Nephron progenitor cell (in vitro differentiated cells): ENCODE data around the gene TC2N.

Experiments
- DNase-seq: peaks from one replicate; pipeline ENCODE4 v3.0.0; 2021
- H3K27ac Mint-ChIP-seq: 2 replicates; pipeline ENCODE4 v1.8.0; 2021; ENCODE audit warnings: mild to moderate bottlenecking, moderate library complexity, mixed read lengths
- H3K27me3 Mint-ChIP-seq: 2 replicates; pipeline ENCODE4 v1.8.0; 2021; ENCODE audit warnings: mild to moderate bottlenecking, low read depth, mixed read lengths; ENCODE audit not compliant: poor library complexity
- H3K36me3 Mint-ChIP-seq: 2 replicates; pipeline ENCODE4 v1.8.0; 2021; ENCODE audit warnings: low read depth, mixed read lengths
- H3K4me1 Mint-ChIP-seq: 2 replicates; pipeline ENCODE4 v1.8.0; 2021; ENCODE audit warnings: mixed read lengths
- H3K4me3 Mint-ChIP-seq: 2 replicates; pipeline ENCODE4 v1.8.0; 2021; ENCODE audit warnings: mild to moderate bottlenecking, moderate library complexity, mixed read lengths
- H3K9me3 Mint-ChIP-seq: 2 replicates; pipeline ENCODE4 v1.8.0; 2021; ENCODE audit warnings: mild to moderate bottlenecking, moderate library complexity, mixed read lengths
- TF ChIP-seq, protein P1 (sequence below): fragments of 200-600 bp; sonication (generic); IDR thresholded peaks from 2 replicates; pipeline ENCODE4 v1.5.0; 2021; ENCODE audit warnings: antibody characterized with exemption

TC2N gene

DNA sequence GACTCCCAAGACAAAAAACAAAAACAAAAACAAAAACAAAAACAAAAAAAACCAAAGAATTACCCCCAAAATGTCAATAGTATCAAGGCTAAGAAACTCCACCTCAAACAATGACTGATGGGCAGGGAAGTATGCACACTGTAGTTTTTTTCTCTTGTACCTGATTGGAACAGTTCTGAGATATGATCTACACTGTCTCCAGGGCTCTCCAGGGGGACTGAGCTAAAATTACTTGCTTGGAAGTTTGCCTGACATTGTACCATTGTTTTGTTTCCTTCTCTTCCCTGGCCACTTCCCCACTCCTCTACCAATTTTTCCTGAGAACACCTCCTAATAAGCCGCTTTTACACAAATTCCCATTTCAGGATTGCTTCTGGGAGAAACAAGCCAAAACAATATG lies 113.2 kb downstream of the TC2N start:
- Mint-ChIP-seq H3K4me3 (no peak overlapping the region), H3K27ac (no peak overlapping the region), H3K36me3 (no peaks in the 10 kb centered on the region), H3K9me3 (peaks cover 5% of the 10 kb centered on the region), H3K27me3 (peaks cover 4% of the 10 kb centered on the region), H3K4me1 (peaks cover 16% of the 10 kb centered on the region)
- no peak for DNase-seq
- TF ChIP-seq, protein P1, sequence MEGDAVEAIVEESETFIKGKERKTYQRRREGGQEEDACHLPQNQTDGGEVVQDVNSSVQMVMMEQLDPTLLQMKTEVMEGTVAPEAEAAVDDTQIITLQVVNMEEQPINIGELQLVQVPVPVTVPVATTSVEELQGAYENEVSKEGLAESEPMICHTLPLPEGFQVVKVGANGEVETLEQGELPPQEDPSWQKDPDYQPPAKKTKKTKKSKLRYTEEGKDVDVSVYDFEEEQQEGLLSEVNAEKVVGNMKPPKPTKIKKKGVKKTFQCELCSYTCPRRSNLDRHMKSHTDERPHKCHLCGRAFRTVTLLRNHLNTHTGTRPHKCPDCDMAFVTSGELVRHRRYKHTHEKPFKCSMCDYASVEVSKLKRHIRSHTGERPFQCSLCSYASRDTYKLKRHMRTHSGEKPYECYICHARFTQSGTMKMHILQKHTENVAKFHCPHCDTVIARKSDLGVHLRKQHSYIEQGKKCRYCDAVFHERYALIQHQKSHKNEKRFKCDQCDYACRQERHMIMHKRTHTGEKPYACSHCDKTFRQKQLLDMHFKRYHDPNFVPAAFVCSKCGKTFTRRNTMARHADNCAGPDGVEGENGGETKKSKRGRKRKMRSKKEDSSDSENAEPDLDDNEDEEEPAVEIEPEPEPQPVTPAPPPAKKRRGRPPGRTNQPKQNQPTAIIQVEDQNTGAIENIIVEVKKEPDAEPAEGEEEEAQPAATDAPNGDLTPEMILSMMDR: no peak

DNA sequence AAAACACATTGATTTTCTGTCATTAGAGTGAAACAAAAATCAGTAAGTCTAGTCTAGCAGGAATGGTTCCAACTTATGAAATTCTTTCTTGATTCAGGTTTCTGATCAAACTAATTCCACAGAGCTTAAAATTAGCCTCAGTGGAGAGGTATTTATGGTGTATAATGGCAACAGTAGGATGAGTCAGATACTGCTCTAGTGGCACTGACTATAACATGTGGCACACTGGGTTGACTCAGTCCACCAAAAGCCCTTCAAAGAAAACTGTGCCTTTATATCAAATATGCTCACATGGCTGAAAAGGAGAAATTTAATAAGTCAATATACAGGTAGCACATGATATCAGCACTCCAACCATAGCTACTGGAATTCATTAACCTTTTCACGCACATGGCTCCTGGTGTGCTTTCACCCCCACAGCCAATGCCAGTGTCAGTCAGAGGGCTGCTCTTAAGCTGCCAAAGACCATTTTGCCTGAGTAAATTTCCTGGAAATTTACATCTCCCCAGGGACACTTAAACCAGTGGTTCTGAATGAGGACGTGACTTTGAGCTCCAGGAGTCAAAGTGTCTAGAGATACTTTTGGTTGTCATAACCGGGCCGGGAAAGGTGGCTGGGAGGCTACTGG lies 113.7 kb downstream of the TC2N start:
- peaks cover 4% of the 10 kb centered on the region for H3K27me3 Mint-ChIP-seq
- no peak overlapping the region for H3K27ac Mint-ChIP-seq
- no peak overlapping the region for H3K4me3 Mint-ChIP-seq
- peaks cover 5% of the 10 kb centered on the region for H3K9me3 Mint-ChIP-seq
- H3K4me1 Mint-ChIP-seq: peaks cover 16% of the 10 kb centered on the region
- DNase-seq: no peak
- no peaks in the 10 kb centered on the region for H3K36me3 Mint-ChIP-seq
- TF ChIP-seq, protein P1: no peak

DNA sequence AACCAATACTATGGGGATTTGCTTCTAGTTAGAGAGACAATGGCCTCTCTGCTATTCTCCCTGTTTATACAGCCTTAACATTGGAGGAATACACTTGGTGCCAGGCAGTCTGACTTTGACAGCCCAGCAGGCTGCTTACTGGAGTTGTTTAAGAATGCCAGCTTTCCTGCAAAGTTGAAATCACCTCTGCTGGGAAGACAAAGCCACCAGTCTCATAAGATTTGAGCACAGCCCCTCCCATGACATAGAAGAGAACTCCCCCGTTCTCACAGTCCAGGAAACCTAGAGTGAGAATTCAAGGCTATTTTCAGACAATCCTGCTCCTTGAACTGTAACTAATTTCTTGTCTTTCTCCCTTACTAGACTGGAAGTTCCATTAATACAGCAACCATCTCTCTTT lies 114.4 kb downstream of the TC2N start:
- Mint-ChIP-seq H3K36me3 (no peaks in the 10 kb centered on the region), H3K4me1 (peaks cover 16% of the 10 kb centered on the region), H3K27ac (no peak overlapping the region), H3K4me3 (no peak overlapping the region), H3K27me3 (peaks cover 4% of the 10 kb centered on the region), H3K9me3 (peaks cover 5% of the 10 kb centered on the region)
- TF ChIP-seq, protein P1: no peak
- DNase-seq: no peak

DNA sequence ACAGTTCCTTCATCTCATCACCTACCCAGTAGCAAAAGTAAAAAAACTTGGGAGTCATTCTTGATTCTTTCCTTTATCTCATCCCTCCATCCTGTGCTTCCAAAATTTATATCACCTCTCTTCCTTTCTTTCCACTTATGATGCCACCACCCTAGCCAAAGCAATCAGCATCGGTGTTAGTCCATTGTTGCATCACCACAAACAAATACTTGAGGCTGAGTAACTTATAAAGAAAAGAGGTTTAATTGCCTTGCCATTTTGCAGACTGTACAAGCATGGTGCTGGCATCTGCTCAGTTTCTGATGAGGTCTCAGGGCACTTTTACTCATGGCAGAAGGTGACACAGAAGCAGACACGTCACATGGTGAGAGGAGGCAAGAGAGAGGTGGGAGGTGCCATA lies 115.6 kb downstream of the TC2N start:
- H3K4me3 Mint-ChIP-seq: no peak overlapping the region
- DNase-seq: no peak
- H3K27ac Mint-ChIP-seq: no peak overlapping the region
- TF ChIP-seq, protein P1: no peak
- peaks cover 16% of the 10 kb centered on the region for H3K4me1 Mint-ChIP-seq
- H3K27me3 Mint-ChIP-seq: peaks cover 4% of the 10 kb centered on the region
- no peaks in the 10 kb centered on the region for H3K36me3 Mint-ChIP-seq
- peaks cover 5% of the 10 kb centered on the region for H3K9me3 Mint-ChIP-seq

DNA sequence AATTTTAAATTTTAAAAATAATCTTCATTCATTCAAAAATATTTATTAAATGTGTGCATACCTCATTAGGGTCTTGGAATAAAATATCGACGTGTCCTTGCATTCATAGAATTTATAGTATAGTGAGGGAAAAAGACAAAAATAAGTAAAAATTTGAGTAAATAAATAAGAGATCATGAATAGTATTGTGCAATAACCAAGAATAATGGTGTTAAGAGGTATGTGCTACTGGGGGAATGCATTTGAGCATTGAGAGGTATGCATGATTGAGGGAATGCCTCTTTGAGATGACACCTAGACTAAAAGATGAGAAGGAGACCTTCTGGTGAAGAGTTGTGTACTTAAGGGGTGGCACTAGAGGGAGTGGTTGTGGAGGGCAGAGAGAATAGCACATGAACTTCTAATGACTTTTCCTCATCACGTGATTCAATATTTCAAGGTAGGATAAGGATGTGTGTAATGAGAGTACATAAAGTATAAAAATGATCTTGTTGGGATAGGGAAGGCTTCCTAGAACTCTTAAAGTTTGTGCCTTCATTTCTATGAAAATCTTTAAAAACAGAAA lies 116.6 kb downstream of the TC2N start:
- Mint-ChIP-seq H3K9me3 (peaks cover 5% of the 10 kb centered on the region), H3K4me1 (peaks cover 16% of the 10 kb centered on the region), H3K36me3 (no peaks in the 10 kb centered on the region), H3K4me3 (no peak overlapping the region), H3K27ac (no peak overlapping the region), H3K27me3 (peaks cover 4% of the 10 kb centered on the region)
- TF ChIP-seq, protein P1: no peak
- DNase-seq: no peak

DNA sequence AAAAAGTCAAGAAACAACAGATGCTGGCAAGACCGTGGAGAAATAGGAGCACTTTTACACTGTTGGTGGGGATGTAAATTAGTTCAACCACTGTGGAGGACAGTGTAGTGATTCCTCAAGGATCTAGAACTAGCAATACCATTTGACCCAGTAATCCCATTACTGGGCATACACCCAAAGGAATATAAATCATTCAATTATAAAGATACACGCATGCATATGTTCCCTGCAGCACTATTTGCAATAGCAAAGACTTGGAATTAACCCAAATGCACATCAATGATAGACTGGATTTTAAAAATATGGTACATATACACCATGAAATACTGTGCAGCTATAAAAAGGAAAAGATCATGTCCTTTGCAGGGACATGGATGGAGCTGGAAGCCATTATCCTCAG lies 117.5 kb downstream of the TC2N start:
- Mint-ChIP-seq H3K4me3 (no peak overlapping the region), H3K4me1 (peaks cover 16% of the 10 kb centered on the region), H3K27ac (no peak overlapping the region), H3K9me3 (peaks cover 5% of the 10 kb centered on the region), H3K36me3 (no peaks in the 10 kb centered on the region), H3K27me3 (peaks cover 4% of the 10 kb centered on the region)
- TF ChIP-seq, protein P1: no peak
- DNase-seq: no peak
